Endodermal cell (in vitro differentiated cells): ENCODE results near the gene ZGLP1. TPM values are rescaled to one million over a fixed set of nuclear protein-coding genes. Genes with fewer than 3 reads are reported as not detected.

ENCODE experiments used
- DNase-seq: peaks from one replicate; pipeline ENCODE4 v3.0.0-alpha.2; 2017
- H3K27ac ChIP-seq: 2 replicates; pipeline ENCODE4 v1.5.1; 2013; ENCODE audit warnings: mild to moderate bottlenecking, low read depth, low read length, moderate library complexity
- H3K27me3 ChIP-seq: 2 replicates; pipeline ENCODE4 v1.6.1; 2013; ENCODE audit warnings: mild to moderate bottlenecking, low read length, moderate library complexity; ENCODE audit not compliant: insufficient read depth, control insufficient read depth, poor library complexity, severe bottlenecking
- H3K36me3 ChIP-seq: 2 replicates; pipeline ENCODE4 v1.7.0; 2013; ENCODE audit warnings: mild to moderate bottlenecking, low read length, moderate library complexity; ENCODE audit not compliant: control insufficient read depth, insufficient read depth
- H3K4me1 ChIP-seq: one replicate; pipeline ENCODE4 v1.7.0; 2013; ENCODE audit warnings: low read length; ENCODE audit not compliant: control insufficient read depth, insufficient read depth
- H3K4me3 ChIP-seq: 2 replicates; pipeline ENCODE4 v1.5.1; 2013; ENCODE audit warnings: mild to moderate bottlenecking, low read length, moderate library complexity
- H3K9ac ChIP-seq: 2 replicates; pipeline ENCODE4 v1.6.1; 2013; ENCODE audit warnings: mild to moderate bottlenecking, low read length, moderate library complexity; ENCODE audit not compliant: poor library complexity, severe bottlenecking; ENCODE audit errors: extremely low read depth
- H3K9me3 ChIP-seq: 2 replicates; pipeline ENCODE4 v1.6.1; 2013; ENCODE audit warnings: mild to moderate bottlenecking, low read length, moderate library complexity; ENCODE audit not compliant: control insufficient read depth
- H3K27ac Mint-ChIP-seq: 2 replicates; pipeline ENCODE4 v1.8.0; 2020; ENCODE audit warnings: mixed read lengths
- H3K27me3 Mint-ChIP-seq: 2 replicates; pipeline ENCODE4 v1.8.0; 2021; ENCODE audit warnings: mild to moderate bottlenecking, mixed read lengths; ENCODE audit not compliant: insufficient read depth
- H3K36me3 Mint-ChIP-seq: 2 replicates; pipeline ENCODE4 v1.8.0; 2020; ENCODE audit warnings: low read depth, mixed read lengths
- H3K4me1 Mint-ChIP-seq: 2 replicates; pipeline ENCODE4 v1.8.0; 2020; ENCODE audit warnings: mixed read lengths
- H3K4me3 Mint-ChIP-seq: 2 replicates; pipeline ENCODE4 v1.8.0; 2020; ENCODE audit warnings: mild to moderate bottlenecking, moderate library complexity, mixed read lengths
- H3K9me3 Mint-ChIP-seq: 2 replicates; pipeline ENCODE4 v1.8.0; 2020; ENCODE audit warnings: mild to moderate bottlenecking, mixed read lengths
- CTCF ChIP-seq: fragments of 200-600 bp; sonication (generic); conservative IDR thresholded peaks from 2 replicates; pipeline ENCODE4 v1.5.0; 2021; ENCODE audit warnings: antibody characterized with exemption, mild to moderate bottlenecking
- WGBS, 2 experiments: methylation state at CpG; one replicate each; pipeline versions ENCODE4 v1.1.5 to v1.1.7; 2013; ENCODE audit warnings: missing lambda C conversion rate in 2 of 2, mixed read lengths in 1 of 2; ENCODE audit not compliant: insufficient coverage in 1 of 2, insufficient read length in 1 of 2; 5-methylcytosine and 5-hydroxymethylcytosine counted together
- long read RNA-seq, 4 experiments: library from polyadenylated mRNA in 2 of 4; library from RNA in 1 of 4; library from capped mRNA in 1 of 4; stranded (forward) in 3 of 4; unstranded in 1 of 4; transcript quantifications; one replicate each; pipeline ENCODE4 v2.0.0, GENCODE V29; 2020 to 2021; ENCODE audit warnings: inconsistent platforms in 1 of 4
- polyA plus RNA-seq, 2 experiments: library from polyadenylated mRNA; stranded (reverse); fragments of 50-300 nt; gene quantifications; one replicate each; pipeline ENCODE4 v1.2.3, GENCODE V29; 2013
- total RNA-seq, 2 donors: library from RNA; stranded (reverse); fragmentation: NEBNext Ultra II Directional in 1 of 2; extraction: Animal tissue kit (Norgen Biotek cat#: 25700) in 1 of 2; gene quantifications; 2 replicates in 1 of 2; 3 replicates in 1 of 2; pipeline ENCODE4 v1.2.1, GENCODE V29; 2021

Gene ZGLP1
- 1 to 10 TPM; 4.5 to 7.8 TPM for total RNA-seq
- 4.2 TPM for polyA plus RNA-seq (2013, experiment 1 of 2)
- polyA plus RNA-seq (2013, experiment 2 of 2) = 2.3 TPM
- long read RNA-seq, experiment 1 = 0 reads
- long read RNA-seq, experiment 2, partial matches to known transcripts = 0 of 2 reads
- long read RNA-seq, experiment 2, other reads (novel, unspliced or antisense) = 0 of 2 reads
- long read RNA-seq, experiment 3 = 0 reads
- long read RNA-seq, experiment 4, partial matches to known transcripts = 0 of 1 reads
- long read RNA-seq, experiment 4, other reads (novel, unspliced or antisense) = 1 of 1 reads

GRCh38 chr19:10309423-10309822 lies at the start of gene ZGLP1:
Gene ZGLP1 (minus strand): TSS chr19:10309815.
- Histone ChIP-seq H3K27ac (no peak within 1 kb of the TSS), H3K4me3 (no peak within 1 kb of the TSS), H3K36me3 (peaks cover 10% of the 10 kb centered on the region), H3K9ac (no peak within 1 kb of the TSS), H3K9me3 (no peaks in the 10 kb centered on the region), H3K4me1 (no peaks in the 10 kb centered on the region), H3K27me3 (no peaks in the 10 kb centered on the region)
- TF ChIP-seq CTCF = no peak
- 93% methylated on average over 8 to 23 of the region's 24 CpGs for WGBS, 2 experiments
- no peak for DNase-seq
- Mint-ChIP-seq H3K4me3 (no peak within 1 kb of the TSS), H3K36me3 (peaks cover 18% of the 10 kb centered on the region), H3K27ac (no peak within 1 kb of the TSS), H3K4me1 (peaks cover under 1% of the 10 kb centered on the region), H3K9me3 (no peaks in the 10 kb centered on the region), H3K27me3 (no peaks in the 10 kb centered on the region)

DNA sequence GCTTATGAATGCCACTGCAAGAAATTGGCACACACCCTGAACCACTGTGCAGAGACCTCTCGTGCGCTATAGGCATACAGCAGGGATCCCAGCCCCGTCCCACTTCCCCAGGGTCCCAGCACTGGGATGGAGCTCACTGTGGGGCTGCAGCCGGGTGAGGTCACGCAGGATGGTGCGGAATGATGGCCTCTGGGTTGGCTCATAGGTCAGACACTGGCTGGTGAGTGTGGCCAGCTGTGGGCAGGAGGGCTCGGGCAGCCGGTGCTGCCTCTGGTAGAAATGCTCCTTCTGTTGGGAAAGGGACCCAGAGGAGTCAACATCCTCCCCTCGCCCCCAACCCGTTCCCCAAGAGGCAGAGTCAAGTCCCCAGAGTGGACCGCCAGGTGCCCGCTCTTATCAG lies 46.8 kb upstream of the ZGLP1 start:
- Histone ChIP-seq H3K4me3 (no peak overlapping the region), H3K9ac (no peak overlapping the region), H3K4me1 (no peaks in the 10 kb centered on the region), H3K9me3 (no peaks in the 10 kb centered on the region), H3K36me3 (peaks cover 7% of the 10 kb centered on the region), H3K27ac (no peak overlapping the region), H3K27me3 (no peaks in the 10 kb centered on the region)
- Mint-ChIP-seq H3K4me3 (no peak overlapping the region), H3K36me3 (peaks cover 29% of the 10 kb centered on the region), H3K4me1 (peaks cover 10% of the 10 kb centered on the region), H3K27me3 (no peaks in the 10 kb centered on the region), H3K9me3 (no peaks in the 10 kb centered on the region), H3K27ac (no peak overlapping the region)
- no peak for TF ChIP-seq CTCF
- WGBS, 2 experiments = 94 to 100% methylated on average over 10 to 12 of the region's 12 CpGs
- no peak for DNase-seq

DNA sequence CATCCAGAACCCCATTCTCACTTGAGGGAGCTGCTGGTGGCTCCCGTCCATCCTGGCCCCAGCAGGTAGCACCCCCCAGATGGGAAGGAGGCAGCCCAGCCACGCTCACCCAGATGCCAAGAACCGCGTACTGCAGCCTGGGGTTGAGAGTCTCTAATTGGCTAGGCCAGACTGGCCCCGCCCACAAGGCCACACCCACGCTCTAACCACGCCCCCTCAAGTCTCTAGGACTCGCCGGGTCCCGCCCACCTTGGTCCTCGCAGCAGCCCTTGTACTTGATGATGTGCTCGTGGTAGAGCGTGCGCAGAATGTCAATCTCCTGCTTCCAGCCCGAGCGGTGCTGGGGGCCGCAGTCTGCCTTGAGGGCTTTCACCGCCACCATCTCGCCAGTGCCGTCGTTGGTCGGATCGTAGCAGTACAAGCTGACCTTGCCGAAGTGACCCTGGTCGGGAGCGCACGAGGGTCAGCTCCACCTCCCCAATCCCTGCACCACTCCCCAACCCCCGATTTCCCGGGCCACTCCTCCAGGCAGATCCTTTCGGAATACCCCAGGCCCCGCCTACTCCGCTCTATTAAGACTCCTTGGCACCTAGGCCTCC lies 44.3 kb upstream of the ZGLP1 start:
- H3K27ac ChIP-seq = peak overlapping the region; percentile 38

More for the DNA sequence above, 44.3 kb upstream of the ZGLP1 start:
- Histone ChIP-seq H3K4me3 (peak overlapping the region; percentile 53), H3K9me3 (no peaks in the 10 kb centered on the region), H3K9ac (no peak overlapping the region), H3K4me1 (no peaks in the 10 kb centered on the region), H3K36me3 (peaks cover 17% of the 10 kb centered on the region), H3K27me3 (no peaks in the 10 kb centered on the region)
- WGBS, 2 experiments = 38 to 63% methylated on average over 28 to 32 of the region's 32 CpGs
- Mint-ChIP-seq H3K27ac (peak overlapping the region; percentile 58), H3K27me3 (no peaks in the 10 kb centered on the region), H3K36me3 (peaks cover 29% of the 10 kb centered on the region), H3K4me3 (peak overlapping the region; percentile 55), H3K9me3 (no peaks in the 10 kb centered on the region), H3K4me1 (peaks cover 10% of the 10 kb centered on the region)
- no peak for TF ChIP-seq CTCF
- DNase-seq = peak; percentile 99
